Hepatocyte (in vitro differentiated cells): Measurements from ENCODE around the gene CLK2.

Experiments used
- CTCF ChIP-seq: fragments of 200-600 bp; sonication (generic); IDR thresholded peaks from 2 replicates; pipeline ENCODE4 v1.5.1; 2016; ENCODE audit warnings: antibody characterized with exemption, mild to moderate bottlenecking; ENCODE audit not compliant: poor library complexity
- EZH2 ChIP-seq: fragments of 200-600 bp; sonication (generic); IDR thresholded peaks from 2 replicates; pipeline ENCODE4 v1.6.1; 2016; ENCODE audit warnings: antibody characterized with exemption, mild to moderate bottlenecking, borderline replicate concordance
- EZH2phosphoT487 ChIP-seq: fragments of 200-600 bp; sonication (generic); IDR thresholded peaks from one replicate; pipeline ENCODE4 v1.6.1; 2018; ENCODE audit warnings: antibody characterized with exemption, mild to moderate bottlenecking, low read depth, moderate library complexity; ENCODE audit not compliant: unreplicated experiment, severe bottlenecking

DNA sequence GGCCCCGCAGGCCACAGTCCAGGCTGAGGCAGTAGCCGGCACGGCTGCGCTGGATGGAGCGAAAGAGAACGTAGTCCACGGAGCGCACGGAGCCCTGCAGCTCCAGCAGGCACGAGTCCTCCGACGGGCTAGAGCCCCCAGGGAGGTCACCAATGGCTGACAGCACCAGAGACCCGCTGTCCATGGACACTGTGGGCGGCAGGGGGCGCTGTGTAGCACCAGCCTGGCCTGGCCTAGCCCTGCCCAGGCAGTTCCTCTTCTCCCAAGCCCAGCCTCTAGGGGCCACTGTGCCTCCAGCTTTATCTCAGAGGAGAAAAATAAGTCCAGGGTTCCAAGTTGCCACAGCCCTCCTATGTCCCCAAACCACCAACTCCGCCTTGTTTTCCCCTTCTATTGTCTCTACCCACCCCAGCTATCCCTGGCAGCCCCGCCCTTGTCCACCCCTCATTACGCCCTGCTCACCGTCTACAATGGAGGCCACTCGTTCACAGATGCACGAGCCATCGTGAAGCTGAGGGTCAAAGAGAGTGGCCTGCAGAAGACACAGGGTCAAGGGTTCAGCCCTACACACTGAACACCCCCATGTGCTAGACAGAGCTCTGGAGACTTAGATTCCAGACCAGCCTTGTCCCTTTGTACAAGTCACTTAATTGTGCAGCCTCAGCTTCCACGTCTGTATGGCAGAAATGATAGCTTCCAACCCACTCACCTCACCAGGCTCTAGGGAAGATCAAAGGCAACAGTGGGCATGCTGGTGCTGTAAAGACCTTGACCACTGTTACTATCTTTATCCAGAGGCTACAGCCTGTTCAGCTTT lies 22.5 kb downstream of the CLK2 start:
- TF ChIP-seq CTCF (peak; percentile 99), EZH2phosphoT487 (no peak), EZH2 (no peak)
